HG03520 (cell line): ENCODE results near the gene CLASRP.

Experiments
- ATAC-seq: cut with Tn5 transposase; IDR thresholded peaks from one replicate; pipeline ENCODE4 v1.9.1; 2021; ENCODE audit warnings: mild to moderate bottlenecking, moderate library complexity; ENCODE audit not compliant: unreplicated experiment

Gene CLASRP

GRCh38 chr19:45019187-45019586 is 19.7 kb upstream of the CLASRP start:
- no peak for ATAC-seq

GRCh38 chr19:45020071-45020470 is 18.8 kb upstream of the CLASRP start:
- ATAC-seq: no peak

- no peak for ATAC-seq
These were observed 16.9 kb upstream of the CLASRP start for GRCh38 chr19:45021971-45022370.

GRCh38 chr19:45023048-45023447 is 15.8 kb upstream of the CLASRP start:
- no peak for ATAC-seq

- no peak for ATAC-seq
These were observed 13.6 kb upstream of the CLASRP start for GRCh38 chr19:45025264-45025663.

- no peak for ATAC-seq
These were observed 11.5 kb upstream of the CLASRP start for GRCh38 chr19:45027371-45027770.

GRCh38 chr19:45030825-45031224 is 8.0 kb upstream of the CLASRP start:
- ATAC-seq: no peak

- no peak for ATAC-seq
These were observed 6.4 kb upstream of the CLASRP start for GRCh38 chr19:45032421-45032820.

GRCh38 chr19:45035755-45036154 is 3.1 kb upstream of the CLASRP start:
- no peak for ATAC-seq

- ATAC-seq: no peak
These were observed 1.3 kb upstream of the CLASRP start for GRCh38 chr19:45037393-45038169.

GRCh38 chr19:45040059-45040771 is 1.4 kb downstream of the CLASRP start:
- ATAC-seq: no peak

GRCh38 chr19:45041125-45041524 is 2.3 kb downstream of the CLASRP start:
- no peak for ATAC-seq

- no peak for ATAC-seq
These were observed 7.0 kb downstream of the CLASRP start for GRCh38 chr19:45045671-45046353.

- ATAC-seq: no peak
These were observed 7.5 kb downstream of the CLASRP start for GRCh38 chr19:45046355-45046754.

GRCh38 chr19:45047188-45047797 is 8.4 kb downstream of the CLASRP start:
- no peak for ATAC-seq

GRCh38 chr19:45049073-45049736 is 10.4 kb downstream of the CLASRP start:
- no peak for ATAC-seq

GRCh38 chr19:45050036-45050435 is 11.2 kb downstream of the CLASRP start:
- no peak for ATAC-seq

- ATAC-seq: no peak
These were observed 13.2 kb downstream of the CLASRP start for GRCh38 chr19:45051929-45052579.

- no peak for ATAC-seq
These were observed 18.0 kb downstream of the CLASRP start for GRCh38 chr19:45056831-45057230.

- ATAC-seq: no peak
These were observed 18.6 kb downstream of the CLASRP start for GRCh38 chr19:45057444-45057843.
